Adrenal gland (tissue), 12 donors: ENCODE results near the gene THRB. TPM values are rescaled to one million over a fixed set of nuclear protein-coding genes. Genes with fewer than 3 reads are reported as not detected.
"Not testable (repeated sequence)": the region's sequence is repeated elsewhere in the genome, so short reads cannot be mapped to it uniquely, and the experiment has no call there.

Experiments used
- DNase-seq, 7 donors: peaks; one replicate each; pipeline ENCODE4 v3.0.0-alpha.2; 2019 to 2020
- H3K27ac ChIP-seq, 5 donors: fragments of 200-600 bp; sonication (generic) in 4 of 5; 1 replicate in 3 of 5; 2 replicates in 2 of 5; pipeline versions ENCODE4 v1.5.1 to v1.8.0; 2016 to 2020; ENCODE audit warnings: mild to moderate bottlenecking in 1 of 5
- H3K27me3 ChIP-seq: fragments of 200-600 bp; 2 replicates; pipeline ENCODE4 v1.8.0; 2021
- H3K36me3 ChIP-seq, 2 donors: fragments of 200-600 bp; replicated peaks in 1 of 2; 1 replicate in 1 of 2; 2 replicates in 1 of 2; pipeline versions ENCODE4 v1.5.1 to v1.8.0; 2018 to 2022
- H3K4me1 ChIP-seq, 2 donors: fragments of 200-600 bp; replicated peaks in 1 of 2; 1 replicate in 1 of 2; 2 replicates in 1 of 2; pipeline versions ENCODE4 v1.5.1 to v1.8.0; 2018 to 2021
- H3K4me3 ChIP-seq, 4 donors: fragments of 200-600 bp; sonication (generic) in 3 of 4; one replicate each; pipeline ENCODE4 v1.5.1; 2016 to 2018
- H3K9me3 ChIP-seq, 3 donors: fragments of 200-600 bp; sonication (generic) in 1 of 3; replicated peaks in 1 of 3; 1 replicate in 2 of 3; 2 replicates in 1 of 3; pipeline versions ENCODE4 v1.5.1 to v1.8.0; 2016 to 2021
- POLR2A ChIP-seq, 2 donors: fragments of 450-650 bp; IDR thresholded peaks; one replicate each; pipeline ENCODE4 v1.6.1; 2017; ENCODE audit warnings: antibody characterized with exemption in 2 of 2, mild to moderate bottlenecking in 2 of 2, moderate library complexity in 1 of 2
- WGBS, 4 donors: extraction: QIAGEN DNeasy Blood & Tissue Kit in 2 of 4; methylation state at CpG; one replicate each; pipeline versions ENCODE4 v1.1.5 to v1.1.7; 2013 to 2017; 5-methylcytosine and 5-hydroxymethylcytosine counted together
- intact Hi-C, 2 donors: fragments of 100-400 bp; cut with DNase I; formaldehyde crosslinking; loops; one replicate each; pipeline versions ENCODE4 v1.14.1 to v1.15.0; 2022 to 2023
- polyA plus RNA-seq, 3 donors: library from polyadenylated mRNA; stranded (reverse); fragments of 200-250 nt in 2 of 3; fragments of 350-450 nt in 1 of 3; fragmentation: Illumina TruSeq in 1 of 3; extraction: RNeasy Lipid Tissue Mini Kit (QIAGEN cat#74804) in 1 of 3; gene quantifications; one replicate each; pipeline ENCODE4 v1.2.3, GENCODE V29; 2013 to 2014
- total RNA-seq, 9 donors: library from RNA; depleted of rRNA in 4 of 9; stranded (reverse); fragments of >200 nt in 4 of 9; fragments of 120-200 nt in 1 of 9; fragmentation: NEBNext Ultra II Directional in 1 of 9; extraction: Animal tissue kit (Norgen Biotek cat#: 25700) in 1 of 9; gene quantifications; one replicate each; pipeline versions ENCODE4 v1.1.0 to v1.2.4, GENCODE V29; 2013 to 2023
- TF ChIP-seq, protein P1 (sequence below), 6 experiments: fragments of 450-650 bp in 4 of 6; fragments of 200-600 bp in 2 of 6; sonication (generic) in 1 of 6; IDR thresholded peaks; 1 replicate in 5 of 6; 2 replicates in 1 of 6; pipeline versions ENCODE4 v1.5.1 to v1.8.0; 2016 to 2021; ENCODE audit warnings: antibody characterized with exemption in 6 of 6, mild to moderate bottlenecking in 2 of 6, moderate library complexity in 1 of 6
- donor health status: healthy with polysubstance abuse.
- donor health status: Bipolar disorder and iron deficiency.
- donor health status: DM: yes; HTN: yes; CAD: no.
- donor health status: DM: no; HTN: no; CAD: no.
- donor health status: DM: no; HTN: no; CAD: no.
- donor health status: DM: yes; HTN: yes; CAD: no.

Gene THRB
- total and polyA plus RNA-seq, 12 donors = 3.0 to 30.7 (median 13.5) TPM

DNA sequence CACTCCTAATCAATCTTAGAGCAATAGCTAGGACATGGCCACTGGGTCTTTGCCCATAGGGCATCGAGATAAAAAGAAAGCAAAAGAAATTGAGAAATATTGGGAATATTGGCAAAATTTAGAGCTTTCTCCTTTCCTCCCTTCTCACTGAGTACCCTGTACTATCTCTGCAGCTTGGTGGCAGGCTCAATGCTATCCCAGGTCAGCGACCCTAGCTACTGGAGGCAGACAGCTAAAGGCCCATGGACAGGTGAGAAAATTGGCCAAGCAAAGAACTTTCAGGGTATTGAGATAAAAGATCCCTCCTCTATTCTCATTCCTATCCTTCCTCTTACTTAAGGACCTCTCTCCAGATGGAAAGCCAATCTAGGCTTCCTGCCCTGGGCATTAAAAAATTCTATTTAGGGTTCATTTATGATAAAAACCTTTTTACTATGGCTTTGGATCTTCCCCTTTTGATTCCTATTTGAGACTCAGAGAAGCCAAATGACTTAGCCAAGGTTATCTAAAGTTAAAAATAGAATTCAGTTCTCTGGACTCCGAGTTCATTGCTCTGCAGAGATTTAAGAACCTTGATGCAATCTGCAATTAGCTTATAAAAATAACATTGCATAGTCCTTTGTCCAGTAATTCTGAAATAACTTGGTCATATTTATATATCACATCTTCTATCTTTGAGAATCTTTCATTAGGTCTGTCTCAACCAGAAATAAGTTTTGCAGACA lies 75.4 kb downstream of the THRB start:
- DNase-seq = peak in 2 of 7 donors; percentile 20 to 21
- H3K27me3 ChIP-seq = no peaks in the 10 kb centered on the region
- peaks cover 7 to 21% of the 10 kb centered on the region in 2 donors for H3K4me1 ChIP-seq
- no peaks in the 10 kb centered on the region for H3K9me3 ChIP-seq
- H3K27ac ChIP-seq = peak overlapping the region in 1 of 5 donors; percentile 23
- intact Hi-C loops = no loop called here
- no peak overlapping the region for H3K4me3 ChIP-seq
- H3K36me3 ChIP-seq = no peaks in the 10 kb centered on the region
- TF ChIP-seq POLR2A (IDR thresholded peaks at IDR 0.05) = no peak
- TF ChIP-seq, protein P1, sequence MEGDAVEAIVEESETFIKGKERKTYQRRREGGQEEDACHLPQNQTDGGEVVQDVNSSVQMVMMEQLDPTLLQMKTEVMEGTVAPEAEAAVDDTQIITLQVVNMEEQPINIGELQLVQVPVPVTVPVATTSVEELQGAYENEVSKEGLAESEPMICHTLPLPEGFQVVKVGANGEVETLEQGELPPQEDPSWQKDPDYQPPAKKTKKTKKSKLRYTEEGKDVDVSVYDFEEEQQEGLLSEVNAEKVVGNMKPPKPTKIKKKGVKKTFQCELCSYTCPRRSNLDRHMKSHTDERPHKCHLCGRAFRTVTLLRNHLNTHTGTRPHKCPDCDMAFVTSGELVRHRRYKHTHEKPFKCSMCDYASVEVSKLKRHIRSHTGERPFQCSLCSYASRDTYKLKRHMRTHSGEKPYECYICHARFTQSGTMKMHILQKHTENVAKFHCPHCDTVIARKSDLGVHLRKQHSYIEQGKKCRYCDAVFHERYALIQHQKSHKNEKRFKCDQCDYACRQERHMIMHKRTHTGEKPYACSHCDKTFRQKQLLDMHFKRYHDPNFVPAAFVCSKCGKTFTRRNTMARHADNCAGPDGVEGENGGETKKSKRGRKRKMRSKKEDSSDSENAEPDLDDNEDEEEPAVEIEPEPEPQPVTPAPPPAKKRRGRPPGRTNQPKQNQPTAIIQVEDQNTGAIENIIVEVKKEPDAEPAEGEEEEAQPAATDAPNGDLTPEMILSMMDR (IDR thresholded peaks at IDR 0.05) = no peak
- 49 to 55% (median 51%) methylated on average over 3 of the region's 3 CpGs for WGBS, 4 donors

DNA sequence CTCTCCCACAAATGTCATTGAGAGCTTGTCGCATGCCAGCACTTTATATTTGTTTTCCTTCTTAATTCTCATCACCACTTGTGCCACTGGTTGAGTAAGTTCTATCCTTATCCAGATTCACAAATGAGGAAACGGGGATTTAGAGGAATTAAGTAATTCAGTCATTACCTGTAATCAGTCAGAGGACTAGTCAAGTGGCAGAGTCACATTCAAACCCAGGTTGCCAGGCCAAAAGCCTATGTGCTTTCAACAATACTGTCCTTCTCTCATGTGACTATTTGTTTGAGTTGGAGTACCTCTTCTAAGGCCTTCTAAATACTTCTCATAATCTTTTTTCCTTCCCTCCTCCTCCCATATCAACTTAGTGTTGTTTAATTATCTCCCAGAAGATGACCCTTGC lies 76.9 kb downstream of the THRB start:
- no peaks in the 10 kb centered on the region for H3K9me3 ChIP-seq
- 82 to 91% (median 86%) methylated on average over 2 of the region's 2 CpGs for WGBS, 4 donors
- no peak for TF ChIP-seq POLR2A (IDR thresholded peaks at IDR 0.05)
- TF ChIP-seq, protein P1 (IDR thresholded peaks at IDR 0.05) = no peak
- no peaks in the 10 kb centered on the region for H3K27me3 ChIP-seq
- no peak overlapping the region for H3K4me3 ChIP-seq
- no peak for DNase-seq
- peaks cover 7 to 21% of the 10 kb centered on the region in 2 donors for H3K4me1 ChIP-seq
- no peaks in the 10 kb centered on the region for H3K36me3 ChIP-seq
- no peak overlapping the region for H3K27ac ChIP-seq
- intact Hi-C loops = no loop called here

DNA sequence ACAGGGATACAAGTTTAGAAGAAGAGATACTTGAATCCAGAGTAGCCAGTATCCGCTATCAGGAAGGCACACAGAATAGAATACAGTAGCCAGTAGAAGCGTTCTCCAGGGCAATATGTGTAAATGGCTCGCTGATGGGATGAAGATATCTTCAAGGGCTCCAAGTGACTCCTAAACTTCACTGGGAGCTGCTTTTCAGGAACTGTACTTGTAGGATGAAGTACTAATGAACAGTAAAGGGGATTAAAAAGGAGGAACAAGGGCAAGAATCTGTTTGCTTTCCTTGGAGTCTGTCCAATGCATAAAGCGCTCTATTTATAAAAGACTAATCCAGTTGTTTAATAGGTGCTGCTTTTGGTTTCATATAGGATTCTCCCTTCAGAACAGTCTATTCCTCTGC lies 78.4 kb downstream of the THRB start:
- TF ChIP-seq, protein P1 (IDR thresholded peaks at IDR 0.05) = no peak
- TF ChIP-seq POLR2A (IDR thresholded peaks at IDR 0.05) = no peak
- no peak overlapping the region for H3K27ac ChIP-seq
- no peaks in the 10 kb centered on the region for H3K27me3 ChIP-seq
- 86 to 92% (median 89%) methylated on average over 4 of the region's 4 CpGs for WGBS, 4 donors
- no peaks in the 10 kb centered on the region for H3K9me3 ChIP-seq
- intact Hi-C loops = no loop called here
- no peak for DNase-seq
- H3K4me1 ChIP-seq = peaks cover 7 to 21% of the 10 kb centered on the region in 2 donors
- H3K4me3 ChIP-seq = no peak overlapping the region
- H3K36me3 ChIP-seq = no peaks in the 10 kb centered on the region

DNA sequence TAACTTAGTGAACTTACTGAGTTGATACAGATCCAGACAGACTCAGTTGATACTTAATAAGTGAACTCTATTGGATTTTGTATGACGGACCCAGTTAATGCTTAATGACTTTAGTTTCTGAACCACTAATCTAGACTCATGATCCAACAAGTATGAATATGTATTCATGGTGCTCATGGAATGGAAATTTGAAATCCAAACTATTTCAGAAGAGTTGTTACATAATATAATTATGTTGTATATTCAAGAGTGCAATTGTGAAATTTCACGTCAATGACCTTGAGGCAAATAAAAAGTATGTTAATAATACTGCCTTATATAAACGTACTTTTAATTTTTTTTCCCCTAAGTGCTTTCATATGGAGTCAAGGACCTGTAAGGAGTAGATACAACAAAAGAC lies 78.8 kb downstream of the THRB start:
- TF ChIP-seq, protein P1 (IDR thresholded peaks at IDR 0.05) = no peak
- no peak for TF ChIP-seq POLR2A (IDR thresholded peaks at IDR 0.05)
- intact Hi-C loops = no loop called here
- no peak for DNase-seq
- Histone ChIP-seq H3K9me3 (no peaks in the 10 kb centered on the region), H3K27ac (no peak overlapping the region), H3K4me1 (peaks cover 7 to 21% of the 10 kb centered on the region in 2 donors), H3K27me3 (no peaks in the 10 kb centered on the region), H3K36me3 (no peaks in the 10 kb centered on the region), H3K4me3 (no peak overlapping the region)
- 84 to 91% (median 89%) methylated on average over 3 of the region's 3 CpGs for WGBS, 4 donors

DNA sequence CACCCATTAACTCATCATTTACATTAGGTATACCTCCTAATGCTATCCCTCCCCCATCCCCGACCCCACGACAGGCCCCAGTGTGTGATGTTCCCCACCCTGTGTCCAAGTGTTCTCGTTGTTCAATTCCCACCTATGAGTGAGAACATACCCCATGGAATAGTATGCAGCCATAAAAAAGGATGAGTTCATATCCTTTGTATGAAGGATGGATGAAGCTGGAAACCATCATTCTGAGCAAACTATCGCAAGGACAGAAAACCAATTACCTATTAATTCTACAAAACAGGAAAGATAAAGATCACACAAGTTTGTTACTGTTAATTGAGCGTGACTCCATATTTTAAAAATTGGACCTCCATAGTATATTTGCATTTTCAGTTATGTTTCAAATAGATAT lies 81.0 kb downstream of the THRB start:
- H3K4me1 ChIP-seq, H3K9me3 ChIP-seq, H3K27ac ChIP-seq, H3K36me3 ChIP-seq, intact Hi-C loops, H3K4me3 ChIP-seq, H3K27me3 ChIP-seq, DNase-seq: not testable (repeated sequence)
- 90 to 96% (median 93%) methylated on average over 5 of the region's 5 CpGs for WGBS, 4 donors
